ENCODE data around the gene PPP2R2D. TPM values are rescaled to one million over a fixed set of nuclear protein-coding genes. Genes with fewer than 3 reads are reported as not detected.

PPP2R2D gene
- 10 to 100 TPM; 38.5 to 53.4 (median 41.8) TPM for polyA plus RNA-seq (ENCODE audit: insufficient read length in 4 of 4)

DNA sequence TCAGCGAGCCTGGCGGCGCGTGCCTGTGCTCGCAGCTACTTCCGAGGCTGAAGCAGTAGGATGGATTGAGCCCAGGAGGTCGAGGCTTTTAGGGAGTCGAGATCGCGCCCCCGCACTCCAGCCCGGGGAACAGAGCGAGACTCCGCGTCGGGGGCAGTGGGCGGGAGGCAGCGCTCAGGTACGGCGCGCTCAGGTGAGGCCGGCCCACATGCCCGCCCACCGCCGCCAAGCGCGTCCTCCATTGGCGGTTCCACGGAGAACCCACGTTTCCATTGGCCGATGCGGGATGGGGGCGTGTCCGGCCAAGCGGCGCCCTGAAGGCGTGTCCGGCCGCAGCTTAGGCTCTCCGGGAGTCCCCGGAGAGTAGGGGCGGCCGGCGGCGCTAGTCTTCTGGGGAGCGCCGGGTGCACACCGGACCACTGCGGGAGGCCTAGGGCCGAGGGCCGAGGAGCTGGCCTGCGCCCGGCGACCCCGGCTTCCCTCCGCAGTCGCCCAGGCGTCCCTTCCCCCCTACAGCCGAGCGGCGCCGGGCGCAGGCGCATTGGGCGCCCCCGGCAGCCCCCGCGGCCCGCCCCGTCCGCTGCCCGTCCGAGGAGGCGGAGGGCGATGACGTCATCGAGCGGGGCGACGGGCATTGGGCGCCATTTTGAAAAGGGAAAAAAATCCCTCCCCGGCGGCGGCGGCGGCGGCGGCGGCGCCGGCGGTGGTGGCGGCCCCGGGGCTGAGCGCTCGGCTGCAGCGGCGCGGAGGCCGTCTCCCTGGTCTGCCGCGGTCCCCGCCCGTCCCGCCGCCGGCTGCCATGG lies at the start of gene PPP2R2D:
Gene PPP2R2D, plus strand, starts transcription at position 659 of the 803 bp plus-strand sequence. Its CDS starts 141 bp downstream, at position 800.
- DNase-seq (ENCODE audit: low read depth in 4 of 4, low spot score in 2 of 4) = peak; percentile 80 to 92 (median 89)

DNA sequence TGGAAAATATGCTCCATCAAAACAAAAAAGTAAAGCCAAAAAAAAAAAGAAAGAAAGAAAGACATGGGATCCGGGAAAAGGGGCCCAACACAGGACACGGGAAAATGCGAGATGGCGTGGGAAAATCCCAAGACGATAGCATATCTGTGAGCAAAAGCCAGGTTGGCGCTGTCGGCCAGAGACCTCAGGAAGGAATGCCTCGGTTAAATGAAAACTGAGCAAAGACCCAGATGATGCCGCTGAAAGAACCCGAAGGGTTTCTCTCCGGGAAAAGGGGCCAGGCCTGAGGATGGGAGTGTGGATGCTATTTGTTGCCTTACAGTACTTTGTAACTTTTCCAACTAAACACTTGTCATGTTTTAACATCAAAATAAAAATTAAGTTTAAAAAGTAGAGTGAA lies 49.5 kb upstream of the PPP2R2D start:
- no peak for DNase-seq (ENCODE audit: low read depth in 4 of 4, low spot score in 2 of 4)

DNA sequence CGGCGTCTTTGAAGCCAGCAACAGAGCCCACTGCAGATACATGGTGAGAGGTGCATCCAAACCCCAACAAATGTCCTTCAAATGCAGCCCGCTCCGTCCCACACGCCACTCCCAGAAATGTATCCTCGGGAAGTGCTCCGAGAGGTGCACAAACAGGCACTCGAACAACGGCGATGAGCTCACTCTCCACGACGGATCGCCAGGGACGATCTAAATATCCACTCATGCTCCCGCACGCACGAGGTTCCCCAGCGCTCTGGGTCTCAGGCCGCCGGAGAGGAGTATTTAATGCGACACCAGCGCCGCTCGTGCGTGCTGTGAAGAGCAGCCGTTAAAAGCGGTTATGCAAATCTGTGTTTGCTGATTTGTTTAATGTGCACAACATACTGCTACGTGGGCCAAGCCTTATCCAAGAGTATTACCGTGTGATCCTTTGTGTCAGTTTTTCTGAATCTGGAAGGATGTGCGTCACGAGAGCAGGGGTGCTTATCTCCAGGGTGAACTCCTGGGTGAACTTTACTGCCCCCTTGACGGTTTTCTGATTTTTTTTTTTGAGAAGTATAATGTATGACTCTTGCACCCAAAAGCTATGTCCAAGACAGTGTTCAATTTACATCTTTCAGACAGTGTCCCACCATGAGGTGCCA lies 48.5 kb upstream of the PPP2R2D start:
- DNase-seq (ENCODE audit: low read depth in 4 of 4, low spot score in 2 of 4) = no peak

DNA sequence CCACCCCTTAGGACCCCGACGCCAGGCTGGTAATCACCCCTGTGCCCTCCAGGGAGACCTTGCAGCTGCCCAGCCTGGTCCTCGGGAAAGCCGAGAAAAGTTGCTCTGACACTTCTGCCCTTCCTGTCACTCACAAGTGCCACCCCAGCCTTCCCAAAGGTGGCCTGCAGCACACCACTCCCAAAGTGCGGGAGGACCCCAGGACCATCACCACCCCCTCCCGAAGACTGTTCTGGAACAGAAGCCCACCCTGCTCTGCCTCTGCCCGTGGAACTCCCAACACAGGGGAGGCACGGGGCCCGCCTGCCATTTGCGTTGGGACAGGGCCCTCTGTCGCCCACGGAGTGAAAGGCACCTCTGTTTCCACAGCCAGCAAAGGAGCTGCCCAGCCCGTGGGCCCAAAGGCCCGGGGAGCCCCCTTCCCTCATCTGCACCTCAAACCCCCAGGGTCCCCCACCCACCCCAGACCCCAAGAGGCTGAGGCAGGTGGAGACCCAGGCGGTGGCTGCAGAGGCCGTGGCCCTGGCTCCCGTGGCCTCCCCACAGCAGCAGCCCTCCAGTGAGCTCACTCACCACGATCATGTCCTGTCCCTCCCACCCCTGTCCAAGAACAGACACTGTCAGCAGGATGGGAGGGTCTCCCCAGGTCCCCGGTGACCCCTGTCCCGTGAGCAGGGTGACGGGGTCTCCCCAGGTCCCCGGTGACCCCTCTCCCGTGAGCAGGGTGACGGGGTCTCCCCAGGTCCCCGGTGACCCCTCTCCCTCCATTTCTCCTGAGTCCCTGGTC lies 47.8 kb upstream of the PPP2R2D start:
- DNase-seq (ENCODE audit: low read depth in 4 of 4, low spot score in 2 of 4) = no peak

DNA sequence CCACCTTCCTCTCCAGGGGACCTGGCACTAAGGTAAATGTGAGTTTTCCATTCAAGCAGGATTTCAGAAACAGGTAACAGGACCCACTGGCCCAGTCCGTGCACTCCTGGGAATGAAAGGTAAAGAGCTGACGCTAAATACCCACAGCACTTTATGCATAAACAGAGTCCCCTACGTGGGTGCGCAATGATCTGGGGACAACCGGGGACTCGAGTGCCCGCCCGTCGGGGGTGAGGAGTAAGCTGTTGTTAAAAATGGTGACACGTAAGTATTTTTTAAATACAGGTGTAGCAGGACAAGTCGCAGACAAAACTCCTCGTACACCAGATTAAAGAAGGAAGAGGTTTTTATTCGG lies 47.2 kb upstream of the PPP2R2D start:
- no peak for DNase-seq (ENCODE audit: low read depth in 4 of 4, low spot score in 2 of 4)

DNA sequence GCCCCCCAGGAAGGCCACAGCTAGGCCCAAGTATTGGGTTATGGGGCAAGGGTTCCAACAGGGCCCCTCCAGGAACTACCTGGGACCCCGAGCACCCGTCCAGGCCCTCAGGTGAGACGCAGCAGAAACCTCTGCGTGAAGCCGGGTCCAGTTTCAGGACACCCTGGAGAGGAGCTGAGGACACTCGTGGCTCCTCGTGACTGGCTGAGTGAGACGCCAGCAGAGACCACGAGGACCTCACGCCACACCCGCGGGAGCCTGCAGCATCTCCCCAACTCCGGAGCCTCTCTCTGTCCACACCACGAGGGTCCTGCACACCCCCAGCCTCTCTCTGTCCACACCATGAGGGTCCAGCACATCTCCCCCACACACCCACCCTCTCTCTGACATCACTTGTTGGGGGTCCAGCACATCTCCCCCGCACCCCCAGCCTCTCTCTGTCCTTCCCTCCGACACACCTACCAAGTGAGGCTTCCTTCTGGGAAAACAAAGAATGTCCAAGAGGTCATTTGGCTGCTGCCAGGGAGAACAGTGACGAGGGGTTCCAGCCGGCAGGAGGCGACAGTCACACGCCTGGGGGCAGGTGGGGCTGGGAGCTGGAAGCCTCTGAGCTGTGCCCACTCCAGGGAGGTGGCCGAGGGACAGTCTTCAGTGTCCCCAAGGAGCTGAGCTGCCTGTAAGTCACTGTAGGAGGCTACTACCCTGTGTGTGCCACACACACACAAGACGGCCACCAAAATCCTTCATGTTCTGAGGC lies 46.1 kb upstream of the PPP2R2D start:
- no peak for DNase-seq (ENCODE audit: low read depth in 4 of 4, low spot score in 2 of 4)

DNA sequence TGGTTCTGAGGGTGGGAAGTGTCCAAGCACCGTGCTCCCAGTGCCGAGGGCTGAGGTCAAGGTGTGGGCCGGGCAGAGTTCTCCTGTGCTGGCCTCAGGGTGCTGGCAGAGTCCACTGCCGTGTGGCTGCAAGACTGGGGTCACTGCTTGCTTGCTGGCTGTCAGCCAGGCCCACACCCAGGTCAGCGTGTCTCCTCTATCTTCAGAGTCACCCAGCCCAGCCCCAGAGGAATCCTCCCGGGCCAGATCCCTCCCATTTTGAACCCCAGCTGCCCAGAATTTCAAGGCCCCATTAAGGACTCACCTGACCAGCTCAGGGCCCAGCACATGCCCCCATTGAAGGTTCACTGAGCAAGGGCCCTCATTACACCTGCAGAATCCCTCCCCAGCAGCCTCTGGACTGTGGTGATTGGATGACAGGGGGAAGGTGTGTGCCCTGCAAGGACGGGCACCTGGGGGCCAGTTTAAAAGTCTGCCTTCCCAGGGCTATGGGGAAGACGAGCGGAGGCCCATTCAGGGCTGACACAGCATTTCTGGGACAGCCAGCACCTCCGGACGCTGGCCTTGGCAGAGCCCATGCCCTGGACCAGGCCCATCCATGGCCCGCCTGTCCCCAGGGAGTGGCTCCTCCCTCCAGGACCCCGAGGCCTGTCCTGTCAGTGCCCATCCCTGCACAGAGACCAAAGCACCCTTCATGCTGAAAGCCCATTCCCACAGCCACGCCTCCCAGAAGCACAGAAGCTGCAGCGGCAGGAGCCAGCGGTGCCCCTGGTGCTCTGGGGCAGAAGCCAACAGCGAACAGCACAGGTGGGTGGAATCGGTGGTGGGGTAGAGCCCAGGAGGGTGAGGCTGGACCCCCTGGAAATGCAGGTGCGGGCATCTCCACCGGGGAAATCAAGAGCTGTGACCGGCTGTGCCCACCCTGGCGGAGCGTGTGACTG lies 45.1 kb upstream of the PPP2R2D start:
- DNase-seq (ENCODE audit: low read depth in 4 of 4, low spot score in 2 of 4) = no peak

DNA sequence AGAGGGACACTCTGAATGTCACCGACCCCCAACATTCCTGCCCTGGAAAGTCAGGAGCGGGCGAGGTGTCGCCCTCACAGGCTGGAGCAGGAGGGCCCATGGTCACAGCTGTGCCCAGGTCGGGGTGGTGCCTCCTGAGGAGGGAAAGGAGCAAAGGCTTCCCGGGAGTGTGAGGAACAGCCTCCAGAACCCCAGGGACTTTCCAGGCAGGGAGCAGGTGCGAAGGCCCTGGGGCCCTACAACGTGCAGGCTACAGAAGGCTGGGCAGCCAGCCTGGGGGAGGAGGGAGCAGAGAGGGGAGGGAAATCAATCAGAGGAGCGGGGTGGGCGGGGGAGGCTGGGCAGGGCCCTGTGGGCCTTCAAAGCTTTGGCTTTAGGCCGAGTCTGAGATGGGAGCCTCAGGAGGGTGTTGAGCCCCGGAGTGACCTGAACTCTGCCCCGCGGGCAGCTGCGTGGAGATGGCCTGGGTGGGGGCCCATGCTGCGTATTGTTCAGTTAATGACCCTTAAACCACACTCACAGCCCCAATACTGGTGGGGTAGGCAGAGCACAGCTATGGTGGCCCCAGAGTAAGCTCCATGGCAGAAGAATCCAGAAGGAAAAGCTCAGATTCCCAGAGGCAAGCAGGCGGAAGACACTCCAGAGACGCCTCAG lies 44.2 kb upstream of the PPP2R2D start:
- no peak for DNase-seq (ENCODE audit: low read depth in 4 of 4, low spot score in 2 of 4)

DNA sequence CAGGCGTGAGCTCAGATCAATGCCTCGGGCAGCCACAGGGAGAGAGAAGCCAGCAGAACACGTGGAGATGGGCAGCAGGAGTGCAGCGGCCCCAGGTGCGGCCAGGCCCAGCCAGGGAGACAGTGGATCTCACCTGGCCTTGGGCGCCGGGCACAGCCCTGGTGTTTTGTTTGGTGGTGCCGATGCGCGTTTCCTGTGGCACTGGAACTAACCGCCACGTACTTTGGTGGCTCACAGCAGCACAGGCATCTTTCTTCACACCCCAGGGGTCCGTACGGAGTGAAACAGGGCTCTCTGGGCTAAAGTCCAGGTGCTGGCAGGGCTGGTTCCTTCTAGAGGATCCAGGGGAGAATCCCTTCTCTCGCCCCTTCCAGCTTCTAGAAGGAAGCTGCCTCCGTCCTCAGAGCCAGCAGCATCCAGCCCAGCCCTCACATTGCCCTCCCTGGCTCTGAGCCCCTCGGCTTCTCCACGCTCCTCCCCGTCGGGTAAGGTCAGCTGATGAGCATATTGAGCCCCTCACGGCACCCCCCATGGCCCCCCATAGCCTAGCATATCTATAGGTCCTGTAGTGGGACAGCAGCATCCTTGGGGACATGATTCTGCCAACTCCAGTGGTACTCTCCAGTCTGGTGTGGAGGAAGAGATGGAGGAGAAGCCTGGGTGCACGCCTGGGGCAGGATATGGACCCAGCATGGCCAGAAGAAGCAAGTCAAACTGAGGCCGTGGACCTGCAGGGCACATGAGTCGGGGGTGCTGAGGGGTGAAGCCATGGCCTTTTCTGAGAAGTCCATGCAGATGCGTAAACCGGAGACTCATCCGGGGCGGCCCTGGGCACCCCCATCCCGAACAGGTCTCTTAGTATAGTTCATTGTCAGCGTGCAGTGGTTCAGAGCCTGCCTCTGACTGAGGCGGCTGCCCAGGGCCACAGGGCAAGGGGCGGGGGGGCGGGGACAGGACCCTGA lies 43.4 kb upstream of the PPP2R2D start:
- no peak for DNase-seq (ENCODE audit: low read depth in 4 of 4, low spot score in 2 of 4)

DNA sequence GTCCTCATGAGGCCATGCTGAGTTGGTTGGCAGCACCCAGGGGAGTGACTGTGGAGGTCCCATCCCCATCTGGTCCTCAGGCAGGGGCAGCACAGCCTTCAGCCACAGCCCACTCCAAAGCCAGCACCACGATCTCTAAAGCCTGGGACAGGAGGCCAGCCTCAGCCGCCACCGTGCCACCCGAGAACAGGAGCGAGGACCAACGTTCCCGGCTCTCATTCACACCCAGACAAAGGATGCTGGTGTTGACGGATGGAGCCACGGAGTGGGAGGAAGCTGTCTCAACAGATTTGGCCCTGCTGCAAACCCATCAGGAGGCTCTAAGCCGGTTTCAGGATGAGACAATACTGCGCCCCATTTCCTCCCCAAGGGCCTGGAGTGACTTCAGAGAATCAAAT lies 42.7 kb upstream of the PPP2R2D start:
- DNase-seq (ENCODE audit: low read depth in 4 of 4, low spot score in 2 of 4) = no peak

DNA sequence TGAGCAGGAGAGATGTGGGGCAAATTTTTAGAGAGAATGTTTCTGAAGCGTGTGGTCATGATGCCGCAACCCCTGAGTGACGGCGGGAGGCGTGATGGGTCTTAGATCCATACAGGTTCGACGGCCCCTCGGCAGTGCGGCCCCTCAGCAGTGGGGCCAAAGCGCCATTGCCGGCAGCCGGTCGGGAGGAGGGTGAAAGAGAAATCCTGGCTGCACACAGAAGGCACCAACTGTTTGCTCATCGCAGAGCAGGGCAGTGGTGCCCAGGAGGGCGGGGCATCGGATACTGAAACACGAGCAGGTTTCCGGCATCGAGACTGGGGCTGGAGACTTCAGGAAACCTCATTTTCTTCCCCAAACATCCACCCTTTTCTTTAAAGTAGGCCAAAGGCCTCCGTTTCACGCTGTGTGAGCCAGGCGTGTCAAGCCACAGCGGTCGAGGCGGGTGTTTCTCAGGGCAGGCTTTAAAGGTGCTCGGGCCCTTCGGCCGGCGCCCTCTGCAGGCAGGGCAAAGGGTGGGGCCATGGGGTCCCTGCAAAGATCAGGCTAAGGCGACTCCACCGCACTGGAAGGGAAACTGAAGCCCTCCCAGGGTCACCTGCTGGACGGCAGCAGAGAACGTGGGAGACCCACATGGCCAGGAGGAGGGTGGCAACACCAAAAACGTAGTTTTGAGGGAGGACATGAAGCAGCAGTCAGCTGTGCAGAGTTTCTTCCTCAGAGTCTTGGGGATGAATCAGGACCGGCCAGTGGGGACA lies 42.0 kb upstream of the PPP2R2D start:
- DNase-seq (ENCODE audit: low read depth in 4 of 4, low spot score in 2 of 4) = no peak

DNA sequence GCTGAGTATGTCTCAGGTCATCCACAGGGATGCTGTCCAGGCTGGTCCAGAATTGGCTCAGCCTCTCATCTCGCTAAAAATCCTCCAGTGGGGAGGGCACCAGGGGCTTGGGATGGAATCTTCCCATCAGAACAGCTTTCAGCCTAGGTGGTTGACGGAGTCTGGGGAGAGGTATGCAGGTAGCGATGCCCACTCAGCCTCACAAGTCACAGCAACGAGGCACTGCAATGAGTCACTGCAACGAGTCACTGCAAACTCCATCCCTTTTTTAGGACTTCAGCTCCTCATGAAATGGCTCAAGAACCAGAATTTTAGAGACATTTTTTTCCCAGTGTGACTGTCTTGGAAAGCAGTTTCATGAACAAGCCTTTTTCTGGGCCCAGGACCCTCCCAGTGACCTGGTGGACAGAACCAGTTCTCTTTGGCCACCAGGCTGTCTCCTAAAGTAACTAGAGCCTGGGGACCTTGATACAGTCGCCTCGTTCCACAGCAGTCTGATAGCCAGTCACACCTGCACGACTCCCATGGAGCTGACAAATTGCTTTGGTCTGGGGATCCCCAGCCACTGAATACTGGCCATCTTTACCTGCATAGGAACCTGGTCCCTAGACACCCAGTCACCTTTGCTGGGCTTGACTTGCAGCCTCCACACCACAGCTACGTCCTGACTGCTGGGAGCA lies 41.3 kb upstream of the PPP2R2D start:
- no peak for DNase-seq (ENCODE audit: low read depth in 4 of 4, low spot score in 2 of 4)

DNA sequence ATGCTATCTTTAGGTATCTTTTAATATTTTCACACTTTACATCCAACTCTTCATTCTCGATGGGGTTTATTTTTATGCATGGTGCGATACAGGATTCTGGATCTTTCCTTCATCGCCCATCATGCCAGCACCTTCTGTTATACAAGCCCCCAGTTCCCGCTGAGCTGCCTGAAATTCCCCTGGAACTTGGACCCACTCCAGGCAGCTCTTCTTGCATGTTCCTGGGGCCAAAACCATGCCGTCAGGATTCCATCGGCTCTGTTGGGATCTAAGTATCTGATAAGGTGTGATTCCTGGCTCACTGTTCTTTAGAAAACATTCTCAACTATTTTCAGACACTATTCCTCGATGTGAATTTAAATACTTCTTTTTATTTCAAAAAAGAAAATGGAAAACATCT lies 40.5 kb upstream of the PPP2R2D start:
- DNase-seq (ENCODE audit: low read depth in 4 of 4, low spot score in 2 of 4) = no peak

DNA sequence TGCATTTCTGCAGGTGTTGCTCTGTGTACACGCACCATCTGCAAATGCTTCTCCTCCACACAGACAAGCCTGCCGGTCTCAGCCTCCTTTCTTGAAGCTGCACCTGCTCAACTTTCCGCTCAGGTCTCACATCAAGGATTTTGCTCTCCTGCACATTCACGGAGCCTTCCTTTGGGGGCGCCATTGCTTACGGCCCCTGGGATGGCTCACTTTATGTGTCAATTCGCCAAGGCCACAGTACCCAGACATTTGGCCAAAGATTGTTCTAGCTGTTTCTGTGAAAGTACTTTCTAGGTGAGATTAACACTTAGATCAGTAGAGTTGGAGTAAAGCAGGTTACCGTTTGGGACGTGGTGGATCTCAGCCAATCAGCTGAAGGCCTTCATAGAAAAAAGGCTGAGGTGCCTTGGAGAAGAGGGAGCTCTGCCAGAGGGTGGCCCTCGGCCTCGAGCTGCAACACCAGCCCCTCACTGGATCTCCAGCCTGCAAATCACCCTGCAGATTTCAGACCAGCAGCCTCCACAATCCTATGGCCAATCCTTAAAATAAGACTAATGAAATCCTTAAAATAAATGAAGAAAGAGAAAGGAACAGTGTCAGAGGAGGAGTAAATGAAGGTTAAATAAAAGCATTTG lies 39.9 kb upstream of the PPP2R2D start:
- DNase-seq (ENCODE audit: low read depth in 4 of 4, low spot score in 2 of 4) = no peak

DNA sequence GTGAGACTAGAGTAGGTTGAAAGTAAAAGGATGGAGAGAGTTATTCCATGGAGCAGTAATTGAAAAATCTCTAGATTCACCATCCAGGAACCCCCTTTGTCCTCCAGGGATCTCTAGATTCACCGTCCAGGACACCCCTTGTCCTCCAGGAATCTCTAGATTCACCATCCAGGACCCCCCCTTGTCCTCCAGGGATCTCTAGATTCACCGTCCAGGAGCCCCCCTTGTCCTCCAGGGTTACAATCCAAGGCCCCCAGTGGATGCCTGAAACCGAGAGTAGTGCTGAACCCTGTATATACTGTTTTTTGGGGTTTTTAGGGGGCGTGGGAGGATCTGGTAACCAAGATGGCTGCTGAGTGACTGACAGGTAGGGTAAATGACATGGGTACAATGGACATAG lies 38.3 kb upstream of the PPP2R2D start:
- no peak for DNase-seq (ENCODE audit: low read depth in 4 of 4, low spot score in 2 of 4)

DNA sequence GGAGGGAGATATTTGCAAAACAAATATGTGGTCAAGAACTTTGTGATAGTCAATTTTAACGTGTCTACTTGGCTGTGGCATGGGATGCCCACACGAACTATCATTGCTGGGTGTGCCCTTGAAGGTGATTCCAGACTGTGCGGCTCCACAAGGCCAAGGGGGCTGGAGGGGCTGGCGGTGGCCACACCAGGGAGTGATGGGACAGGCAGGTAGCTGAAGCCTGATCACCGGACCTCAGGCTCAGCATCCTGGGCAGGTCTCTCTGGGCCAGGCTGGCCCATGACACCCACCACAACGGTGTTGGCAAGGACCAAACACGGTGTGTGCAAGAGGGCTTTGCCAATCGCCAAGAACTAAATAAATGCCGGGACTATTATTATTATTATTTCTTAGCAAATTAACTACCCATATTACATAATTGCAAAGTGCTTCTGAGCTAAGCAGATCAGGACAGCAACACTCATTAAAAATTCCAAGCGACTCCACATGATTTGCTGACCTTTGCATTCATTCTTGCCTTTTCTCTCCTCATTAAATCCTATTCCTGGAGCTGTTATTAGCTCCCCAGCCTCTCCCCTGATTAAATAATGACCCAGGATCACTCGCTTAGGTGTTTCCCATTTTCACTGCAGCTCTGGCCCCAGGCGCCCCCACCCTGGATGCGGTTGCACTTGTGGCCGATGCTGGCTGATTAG lies 35.4 kb upstream of the PPP2R2D start:
- no peak for DNase-seq (ENCODE audit: low read depth in 4 of 4, low spot score in 2 of 4)
